HG02981 (cell line): ENCODE data around the gene UCHL3.
A peak's percentile ranks its signal among the peaks of the same experiment; 100 is the strongest.
"Not testable (repeated sequence)": the region's sequence is repeated elsewhere in the genome, so short reads cannot be mapped to it uniquely, and the experiment has no call there.

Experiments used
- ATAC-seq: cut with Tn5 transposase; IDR thresholded peaks from one replicate; pipeline ENCODE4 v1.9.1; 2021; ENCODE audit warnings: mild to moderate bottlenecking, moderate library complexity; ENCODE audit not compliant: unreplicated experiment

UCHL3 gene

GRCh38 chr13:75545386-75545785 is 4.2 kb upstream of the UCHL3 start:
- ATAC-seq = not testable (repeated sequence)

GRCh38 chr13:75547917-75548316 is 1.7 kb upstream of the UCHL3 start:
- no peak for ATAC-seq

- ATAC-seq = peak; percentile 6
These were observed 572 bp downstream of the UCHL3 start for GRCh38 chr13:75550159-75550567.

DNA sequence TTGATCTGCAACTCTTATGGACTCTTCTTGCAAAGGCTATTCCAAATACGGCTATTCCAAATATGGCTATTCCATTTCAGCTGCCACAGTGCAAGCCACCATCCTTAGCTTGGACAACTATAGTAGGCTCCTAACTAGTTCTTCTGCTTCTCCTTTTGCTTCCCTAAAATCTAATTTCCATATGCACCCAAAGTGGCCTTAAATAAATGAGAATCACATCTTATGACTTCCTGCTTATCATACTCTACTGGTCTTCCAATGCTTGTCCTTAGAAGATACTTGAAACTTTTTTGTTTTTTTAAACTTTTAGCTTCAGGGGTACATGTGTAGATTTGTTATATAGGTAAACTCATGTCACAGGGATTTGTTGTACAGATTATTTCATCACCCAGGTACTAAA is 4.9 kb downstream of the UCHL3 start:
- ATAC-seq = no peak

GRCh38 chr13:75554981-75555380 is 5.4 kb downstream of the UCHL3 start:
- ATAC-seq = no peak

GRCh38 chr13:75555836-75556235 is 6.2 kb downstream of the UCHL3 start:
- ATAC-seq = no peak

DNA sequence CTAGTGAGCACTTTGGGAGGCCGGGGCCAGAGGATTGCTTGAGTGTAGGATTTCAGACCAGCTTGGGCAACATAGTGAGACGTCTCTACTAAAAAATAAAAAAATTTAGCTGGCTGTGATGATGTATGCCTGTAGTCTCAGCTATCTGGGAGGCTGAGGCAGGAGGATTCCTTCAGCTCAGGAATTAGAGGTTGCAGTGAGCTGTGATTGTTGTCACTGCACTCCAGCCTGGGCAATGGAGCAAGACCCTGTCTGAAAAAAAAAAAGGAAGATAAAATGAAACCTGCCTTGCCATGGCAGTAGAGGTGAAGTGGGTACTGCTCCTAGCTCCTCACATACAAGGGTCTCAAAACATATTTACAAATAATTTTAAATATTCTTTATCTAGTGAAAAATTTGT is 7.4 kb downstream of the UCHL3 start:
- no peak for ATAC-seq

DNA sequence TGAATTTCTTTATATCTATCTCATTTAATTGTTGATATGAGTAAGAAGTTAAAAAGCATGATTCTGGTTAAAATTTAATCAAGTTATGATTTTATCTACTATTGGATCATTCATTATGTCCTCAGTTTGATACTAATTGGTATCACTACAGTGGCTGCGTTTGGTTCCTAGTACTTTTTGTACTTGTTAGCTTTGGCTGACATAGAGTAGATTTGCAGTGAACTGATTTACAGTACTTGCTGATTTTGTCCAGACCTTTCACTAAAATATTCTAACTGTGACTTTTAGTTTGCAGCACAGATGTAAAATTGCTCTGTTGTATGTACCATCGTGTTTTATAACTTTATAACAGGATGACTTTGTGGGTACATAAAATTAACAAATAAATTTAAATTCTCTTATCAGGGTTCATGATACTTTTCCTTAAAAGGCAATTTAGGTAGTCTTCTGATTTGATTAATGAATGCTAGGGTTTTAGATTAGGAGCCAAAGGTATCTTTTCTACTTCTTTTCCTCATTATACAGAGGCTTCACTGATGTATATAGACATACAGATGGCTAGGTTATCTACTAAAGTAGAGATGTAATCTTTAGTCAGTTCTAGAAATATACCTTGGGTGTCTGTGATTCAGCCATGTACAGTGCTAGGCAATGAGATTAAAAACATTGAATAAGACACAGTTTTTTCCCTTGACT is 8.7 kb downstream of the UCHL3 start:
- ATAC-seq = no peak

DNA sequence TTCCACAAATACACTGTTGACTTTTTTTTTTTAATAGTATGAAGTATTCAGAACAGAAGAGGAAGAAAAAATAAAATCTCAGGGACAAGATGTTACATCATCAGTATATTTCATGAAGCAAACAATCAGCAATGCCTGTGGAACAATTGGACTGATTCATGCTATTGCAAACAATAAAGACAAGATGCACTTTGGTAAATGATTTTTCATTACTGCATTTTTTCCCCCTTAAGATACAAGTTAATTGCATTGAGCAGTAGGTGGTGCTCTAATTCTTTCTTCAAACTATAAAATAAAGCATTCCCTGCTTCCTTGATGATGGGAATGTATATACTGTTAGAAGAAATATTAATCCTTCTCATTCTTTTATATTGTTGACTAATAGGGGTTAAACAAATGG is 17.1 kb downstream of the UCHL3 start:
- ATAC-seq = no peak

DNA sequence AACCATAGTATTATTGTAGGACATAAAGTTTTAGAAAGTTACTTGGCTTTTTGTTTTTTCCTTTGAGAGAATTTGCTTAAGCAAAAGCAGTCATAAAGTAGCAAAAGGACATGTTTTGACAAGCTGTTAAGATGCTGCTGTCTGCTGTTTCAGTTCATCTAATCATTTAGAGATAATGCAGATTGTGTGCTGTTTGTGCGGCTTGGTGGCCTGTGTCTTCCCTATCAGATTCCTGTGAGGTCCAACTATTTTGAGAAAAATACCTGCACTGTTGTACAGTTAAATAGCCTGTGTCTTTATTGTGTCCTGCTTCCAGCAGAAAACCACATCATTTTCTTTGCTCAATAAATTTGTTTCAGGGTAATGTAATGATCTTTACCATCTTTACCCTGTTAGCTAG is 20.0 kb downstream of the UCHL3 start:
- no peak for ATAC-seq

DNA sequence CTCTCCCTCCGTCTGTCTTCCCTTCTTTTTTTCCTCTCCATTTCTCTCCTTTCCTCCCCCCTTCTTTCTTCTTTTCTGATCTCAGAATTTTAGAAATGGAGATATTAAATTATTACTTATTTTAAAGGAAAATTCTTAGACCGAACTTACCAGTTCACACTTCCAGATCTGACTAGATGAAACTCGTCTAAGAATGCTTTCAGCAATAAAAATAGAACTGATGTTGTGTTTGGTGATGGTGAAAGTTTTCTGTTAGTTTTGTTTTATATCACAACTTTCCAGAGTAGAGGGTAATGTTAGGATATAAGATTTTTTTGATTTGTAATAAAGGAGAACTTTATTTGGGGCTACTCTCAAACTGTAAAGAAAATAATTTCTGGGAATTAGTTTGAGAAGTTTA is 29.9 kb downstream of the UCHL3 start:
- ATAC-seq = no peak

DNA sequence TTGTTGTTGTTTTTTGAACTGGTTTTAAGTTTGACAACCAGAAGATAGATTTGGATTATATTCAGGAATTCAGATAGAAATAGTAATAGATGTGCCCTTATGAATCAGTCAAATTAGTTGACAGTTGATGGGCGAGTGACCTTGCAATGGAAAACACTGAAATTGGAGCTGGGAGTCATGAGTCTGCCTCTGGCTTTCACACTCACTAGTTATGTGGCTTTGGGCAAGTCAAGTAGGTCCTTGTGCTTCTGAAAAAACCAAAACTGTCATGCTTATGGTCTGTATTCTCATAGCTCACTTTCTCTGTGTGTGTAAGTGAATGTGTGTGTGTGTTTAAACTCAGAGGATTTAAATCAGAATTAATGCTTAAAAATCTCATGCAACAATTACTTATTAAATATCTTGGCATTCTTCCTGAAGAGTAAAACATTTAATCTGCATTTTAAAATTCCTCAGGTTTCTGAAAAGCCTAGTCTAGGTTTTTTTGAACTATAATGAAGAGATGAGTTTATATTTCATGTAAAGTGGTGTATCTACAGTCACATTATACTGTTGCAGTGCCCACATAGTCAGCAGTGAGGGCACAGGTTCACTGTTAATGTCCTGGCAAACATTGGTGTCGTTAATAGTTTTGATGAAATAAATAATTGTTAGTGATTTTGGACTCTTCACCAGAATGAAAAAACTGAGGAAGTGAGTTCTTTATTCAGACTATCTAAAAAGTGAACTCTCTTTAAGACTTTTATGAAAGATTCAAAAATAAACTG is 32.5 kb downstream of the UCHL3 start:
- ATAC-seq = no peak

- no peak for ATAC-seq
These were observed 33.5 kb downstream of the UCHL3 start for GRCh38 chr13:75583091-75583490.

DNA sequence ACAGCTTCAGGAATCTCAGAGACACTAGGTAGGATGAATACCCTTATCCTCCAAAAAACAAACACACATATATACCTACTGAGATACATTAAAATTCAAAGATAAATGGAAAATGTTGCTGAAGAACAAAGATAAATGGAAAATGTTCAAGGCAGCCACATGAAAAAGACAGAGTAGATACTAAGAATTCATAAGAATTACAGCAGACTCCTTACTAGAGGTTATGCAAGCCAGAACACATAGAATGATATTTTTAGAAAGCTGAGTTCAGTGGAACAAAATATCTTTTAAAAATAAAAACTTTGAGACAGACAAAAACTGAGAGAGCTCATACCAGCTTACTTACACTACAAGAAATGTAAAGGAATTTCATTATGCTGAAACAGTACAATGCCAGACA is 35.6 kb downstream of the UCHL3 start:
- ATAC-seq = no peak

- ATAC-seq = no peak
These were observed 38.1 kb downstream of the UCHL3 start for GRCh38 chr13:75587679-75588078.

DNA sequence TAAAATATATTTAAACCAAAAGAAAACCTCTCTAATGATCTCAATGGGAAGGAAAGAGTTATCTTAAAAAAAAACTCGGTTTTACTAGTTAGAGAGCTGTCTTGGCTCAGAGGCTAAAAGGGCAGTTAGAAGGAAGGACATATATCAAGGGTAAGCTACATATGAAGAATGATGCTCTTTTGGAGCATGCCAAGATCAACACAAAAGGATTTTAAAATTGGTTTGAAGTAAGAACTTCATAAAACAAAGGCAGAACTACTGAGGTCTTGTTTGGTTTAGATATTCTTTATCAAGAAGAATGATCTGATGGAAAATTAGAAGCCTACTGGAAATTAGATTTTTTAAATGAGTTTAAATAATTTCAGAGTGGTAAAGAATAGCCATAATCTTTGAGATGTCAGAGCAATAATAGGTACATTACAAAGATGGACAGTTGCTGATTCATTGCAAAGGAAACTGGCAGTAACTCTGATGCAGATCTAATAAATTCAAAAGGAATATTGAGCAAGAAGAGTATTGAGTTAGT is 47.1 kb downstream of the UCHL3 start:
- no peak for ATAC-seq

DNA sequence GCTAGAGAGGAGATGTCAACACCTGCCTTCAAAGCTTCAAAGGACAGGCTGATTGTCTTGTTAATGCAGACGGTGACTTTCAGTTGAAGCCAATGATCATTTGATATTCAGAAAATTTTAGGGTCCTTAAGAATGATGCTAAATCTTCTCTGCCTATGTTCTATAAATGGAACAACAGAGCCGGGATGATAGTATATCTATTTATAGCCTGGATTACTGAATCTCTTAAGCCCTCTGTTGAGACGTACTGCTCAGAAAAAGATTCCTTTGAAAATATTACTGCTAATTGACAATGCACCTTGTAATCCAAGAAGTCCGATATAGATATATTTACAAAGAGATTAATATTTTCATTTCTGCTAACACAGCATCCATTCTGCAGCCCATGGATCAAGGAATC is 50.8 kb downstream of the UCHL3 start:
- ATAC-seq = no peak

DNA sequence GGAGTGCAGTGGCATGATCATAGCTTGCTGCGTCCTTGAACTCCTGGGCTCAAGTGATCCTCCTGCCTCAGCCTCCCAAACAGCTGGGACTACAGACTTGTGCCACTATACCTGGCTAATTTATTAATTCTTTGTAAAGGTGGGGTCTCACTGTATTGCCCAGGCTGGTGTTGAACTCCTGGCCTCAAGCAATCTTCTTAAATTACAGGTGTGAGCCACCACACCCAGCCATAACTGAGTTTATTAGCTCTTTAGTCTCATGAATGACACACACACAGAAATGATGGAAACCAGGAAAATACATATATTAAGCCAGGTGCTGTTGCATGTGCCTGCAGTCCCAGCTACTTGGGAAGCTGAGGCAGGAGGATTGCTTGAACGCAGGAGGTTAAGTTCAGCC is 53.4 kb downstream of the UCHL3 start:
- ATAC-seq = no peak

DNA sequence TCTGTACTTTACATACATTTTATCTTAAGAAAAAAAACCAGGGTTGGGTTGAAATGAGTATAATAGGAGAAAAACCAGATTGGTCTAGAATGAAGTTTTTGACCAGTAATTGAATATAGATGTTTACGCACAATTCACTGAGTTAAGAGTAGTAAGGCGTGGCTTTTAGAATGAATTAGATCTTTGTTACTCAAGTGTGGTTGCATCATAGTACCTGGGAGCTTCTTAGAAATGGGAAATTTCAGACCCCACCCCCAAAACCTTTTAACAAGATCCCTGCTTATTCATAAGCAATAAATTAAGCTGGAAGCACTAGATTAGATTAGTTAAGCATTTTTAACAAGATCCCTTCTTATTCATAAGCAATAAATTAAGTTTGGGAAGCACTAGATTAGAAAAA is 57.9 kb downstream of the UCHL3 start:
- ATAC-seq = no peak

DNA sequence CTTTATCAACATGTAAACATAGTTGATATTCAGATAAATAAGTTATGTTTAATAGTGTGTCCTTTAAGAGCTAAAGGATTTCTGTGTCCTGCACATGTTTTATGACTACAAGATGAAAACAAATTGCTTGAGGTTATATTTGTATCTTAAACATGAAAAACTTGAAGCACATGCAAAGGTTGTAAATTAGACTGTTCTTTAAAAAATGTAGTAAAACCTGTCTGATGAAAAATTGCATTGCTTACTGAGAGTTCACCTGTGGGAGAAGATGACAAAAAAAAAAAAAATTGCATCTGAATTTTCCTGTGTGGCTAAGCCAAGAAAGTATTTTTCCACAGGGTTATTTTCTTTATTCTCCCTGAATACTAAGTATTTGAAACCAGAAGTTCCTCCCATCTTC is 60.9 kb downstream of the UCHL3 start:
- no peak for ATAC-seq

GRCh38 chr13:75612354-75612753 is 62.8 kb downstream of the UCHL3 start:
- no peak for ATAC-seq

- no peak for ATAC-seq
These were observed 67.6 kb downstream of the UCHL3 start for GRCh38 chr13:75617230-75617629.
